ENCODE results near the gene CACNA1G. TPM values are rescaled to one million over a fixed set of nuclear protein-coding genes. Genes with fewer than 3 reads are reported as not detected.
A peak's percentile ranks its signal among the peaks of the same experiment; 100 is the strongest.

The CACNA1G gene
- total and polyA plus RNA-seq, 2 experiments from 2014 or later: 19.0 to 46.1 TPM

DNA sequence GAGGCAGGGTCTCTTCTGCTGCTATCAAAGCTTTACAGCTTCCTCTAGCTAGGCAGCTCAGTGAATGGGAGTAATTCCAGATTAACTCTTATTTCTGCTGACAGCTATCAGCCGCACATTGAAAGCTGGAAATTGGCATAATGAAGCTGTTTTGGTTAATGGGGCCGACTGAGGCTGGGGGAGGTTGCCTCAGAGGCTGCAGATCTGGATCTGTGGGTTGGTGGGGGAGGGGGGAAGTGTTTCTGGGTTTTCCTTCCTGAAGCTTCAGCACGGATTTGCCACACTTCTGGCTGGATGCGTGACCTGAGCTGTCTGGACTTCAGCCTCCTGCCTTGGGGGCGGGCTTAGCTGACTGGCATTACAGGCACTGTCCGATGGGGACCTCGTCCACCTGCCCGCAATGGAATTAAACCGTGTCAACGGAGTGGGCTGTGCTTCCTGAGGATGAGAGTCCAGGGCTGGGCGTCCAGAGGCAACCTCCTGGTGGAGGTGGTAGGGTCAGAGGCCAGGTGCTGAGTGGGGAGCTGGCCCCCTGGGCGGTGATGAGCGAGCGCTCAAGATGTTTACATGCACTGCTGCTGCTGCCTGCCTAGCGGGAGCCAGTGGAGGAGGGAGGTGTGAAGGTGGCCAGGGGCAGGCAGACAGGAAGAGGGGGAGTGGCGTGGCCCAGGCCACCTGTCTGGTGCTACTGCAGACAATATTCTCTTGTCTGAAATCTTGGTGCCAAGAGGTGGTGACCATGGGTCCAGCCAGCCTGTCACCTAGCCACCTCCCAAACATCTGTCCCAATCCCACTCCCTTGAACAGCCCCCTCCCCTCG, 67.5 kb downstream of the CACNA1G start:
- Histone ChIP-seq H3K27me3 (peaks cover 17% of the 10 kb centered on the region), H3K4me3 (no peak overlapping the region)
- DNase-seq (ENCODE audit: low read depth in 1 of 2, low spot score in 1 of 2): peak; percentile 27 to 44

GRCh38 chr17:50629902-50630301, 69.4 kb downstream of the CACNA1G start:
- Histone ChIP-seq H3K36me3 (no peaks in the 10 kb centered on the region), H3K4me3 (no peak overlapping the region), H3K27ac (no peak overlapping the region), H3K4me1 (ENCODE audit: low read depth) (peaks cover 12% of the 10 kb centered on the region), H3K9me3 (ENCODE audit: low read depth) (no peaks in the 10 kb centered on the region), H3K27me3 (peaks cover 36% of the 10 kb centered on the region)
- TF ChIP-seq, protein P1, sequence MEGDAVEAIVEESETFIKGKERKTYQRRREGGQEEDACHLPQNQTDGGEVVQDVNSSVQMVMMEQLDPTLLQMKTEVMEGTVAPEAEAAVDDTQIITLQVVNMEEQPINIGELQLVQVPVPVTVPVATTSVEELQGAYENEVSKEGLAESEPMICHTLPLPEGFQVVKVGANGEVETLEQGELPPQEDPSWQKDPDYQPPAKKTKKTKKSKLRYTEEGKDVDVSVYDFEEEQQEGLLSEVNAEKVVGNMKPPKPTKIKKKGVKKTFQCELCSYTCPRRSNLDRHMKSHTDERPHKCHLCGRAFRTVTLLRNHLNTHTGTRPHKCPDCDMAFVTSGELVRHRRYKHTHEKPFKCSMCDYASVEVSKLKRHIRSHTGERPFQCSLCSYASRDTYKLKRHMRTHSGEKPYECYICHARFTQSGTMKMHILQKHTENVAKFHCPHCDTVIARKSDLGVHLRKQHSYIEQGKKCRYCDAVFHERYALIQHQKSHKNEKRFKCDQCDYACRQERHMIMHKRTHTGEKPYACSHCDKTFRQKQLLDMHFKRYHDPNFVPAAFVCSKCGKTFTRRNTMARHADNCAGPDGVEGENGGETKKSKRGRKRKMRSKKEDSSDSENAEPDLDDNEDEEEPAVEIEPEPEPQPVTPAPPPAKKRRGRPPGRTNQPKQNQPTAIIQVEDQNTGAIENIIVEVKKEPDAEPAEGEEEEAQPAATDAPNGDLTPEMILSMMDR (IDR thresholded peaks at IDR 0.05; ENCODE audit: low read depth, low read length): no peak
- no peak for DNase-seq (ENCODE audit: low read depth in 1 of 2, low spot score in 1 of 2)

More for the DNA sequence above, 67.5 kb downstream of the CACNA1G start:
- no peaks in the 10 kb centered on the region for H3K9me3 ChIP-seq (ENCODE audit: low read depth)
- no peaks in the 10 kb centered on the region for H3K36me3 ChIP-seq
- TF ChIP-seq, protein P1 (IDR thresholded peaks at IDR 0.05; ENCODE audit: low read depth, low read length): no peak
- H3K4me1 ChIP-seq (ENCODE audit: low read depth): peaks cover 12% of the 10 kb centered on the region
- no peak overlapping the region for H3K27ac ChIP-seq

DNA sequence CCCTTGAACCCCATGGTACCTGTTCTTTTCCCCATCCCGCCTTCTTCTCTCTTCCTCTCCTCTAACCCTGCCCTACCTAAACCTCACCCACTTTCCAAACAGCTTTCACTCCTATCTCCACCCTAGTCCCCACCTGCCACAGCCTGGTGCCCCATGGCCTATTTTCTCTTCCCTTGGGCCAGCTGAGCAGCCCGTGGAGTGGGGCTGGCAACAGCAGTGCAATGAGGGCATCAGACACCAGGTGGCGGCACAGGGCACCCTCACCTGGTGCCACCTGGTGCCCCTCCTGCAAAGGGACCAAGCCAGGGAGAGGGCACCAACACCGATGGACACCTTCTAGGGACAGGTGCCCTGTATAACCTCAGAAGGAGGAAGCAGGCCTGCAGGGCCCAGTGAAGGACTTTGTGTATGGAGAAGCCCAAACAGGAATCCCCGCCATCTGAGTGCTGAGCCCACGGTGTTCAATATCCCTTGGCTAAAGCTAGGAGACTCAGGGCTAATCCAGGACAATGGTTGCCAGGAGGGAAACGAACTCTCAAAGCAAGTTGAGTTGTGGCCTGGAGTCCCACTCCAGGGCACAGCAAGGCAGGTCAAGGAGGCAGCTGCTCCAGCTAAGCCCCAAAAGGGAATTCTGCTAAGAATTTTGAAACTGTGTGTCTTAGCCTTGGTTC, 70.1 kb downstream of the CACNA1G start:
- H3K27ac ChIP-seq: no peak overlapping the region
- no peaks in the 10 kb centered on the region for H3K36me3 ChIP-seq
- peaks cover 12% of the 10 kb centered on the region for H3K4me1 ChIP-seq (ENCODE audit: low read depth)
- no peak overlapping the region for H3K4me3 ChIP-seq
- peaks cover 44% of the 10 kb centered on the region for H3K27me3 ChIP-seq
- peak; percentile 23 to 49 for DNase-seq (ENCODE audit: low read depth in 1 of 2, low spot score in 1 of 2)
- H3K9me3 ChIP-seq (ENCODE audit: low read depth): no peaks in the 10 kb centered on the region
- TF ChIP-seq, protein P1 (IDR thresholded peaks at IDR 0.05; ENCODE audit: low read depth, low read length): peak; percentile 79

DNA sequence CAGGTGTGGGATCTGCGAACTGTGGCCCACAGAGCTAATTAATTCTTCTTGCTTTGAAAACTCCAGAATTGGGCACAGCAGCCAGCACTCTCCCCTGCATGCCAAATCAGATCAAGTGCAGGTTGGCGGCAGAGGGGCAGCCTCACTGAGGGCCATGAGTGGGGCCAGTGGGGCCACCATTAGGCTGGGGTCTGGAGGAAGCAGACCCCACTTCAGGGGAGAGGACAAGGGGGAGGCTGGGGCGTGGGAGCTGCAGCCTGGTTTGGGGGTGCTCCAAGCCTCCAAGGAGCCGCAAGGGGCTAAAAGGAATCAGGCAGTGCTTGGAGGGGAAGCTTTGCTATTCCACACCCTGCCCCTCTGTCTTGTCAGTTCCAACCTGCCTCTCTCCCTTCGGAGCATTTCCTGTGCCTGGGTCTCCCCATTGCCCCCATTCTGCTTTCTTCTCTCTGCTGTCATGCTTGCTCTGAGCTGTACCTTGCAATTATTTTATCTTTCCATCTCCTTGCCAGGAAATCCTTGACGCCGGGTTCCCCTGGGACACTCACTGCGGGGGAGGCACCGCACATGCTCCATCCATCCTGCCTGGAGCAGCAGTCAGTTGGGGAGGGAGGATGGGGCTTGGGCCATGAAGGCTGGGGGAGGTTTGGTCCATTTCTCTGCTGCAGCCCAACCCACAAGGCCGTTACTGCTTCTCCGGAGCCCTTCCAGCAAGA, 70.8 kb downstream of the CACNA1G start:
- Histone ChIP-seq H3K9me3 (ENCODE audit: low read depth) (no peaks in the 10 kb centered on the region), H3K27me3 (peaks cover 51% of the 10 kb centered on the region), H3K36me3 (no peaks in the 10 kb centered on the region), H3K4me3 (no peak overlapping the region), H3K27ac (no peak overlapping the region), H3K4me1 (ENCODE audit: low read depth) (peaks cover 12% of the 10 kb centered on the region)
- TF ChIP-seq, protein P1 (IDR thresholded peaks at IDR 0.05; ENCODE audit: low read depth, low read length): no peak
- DNase-seq (ENCODE audit: low read depth in 1 of 2, low spot score in 1 of 2): peak in 1 of 2 donors; percentile 39

DNA sequence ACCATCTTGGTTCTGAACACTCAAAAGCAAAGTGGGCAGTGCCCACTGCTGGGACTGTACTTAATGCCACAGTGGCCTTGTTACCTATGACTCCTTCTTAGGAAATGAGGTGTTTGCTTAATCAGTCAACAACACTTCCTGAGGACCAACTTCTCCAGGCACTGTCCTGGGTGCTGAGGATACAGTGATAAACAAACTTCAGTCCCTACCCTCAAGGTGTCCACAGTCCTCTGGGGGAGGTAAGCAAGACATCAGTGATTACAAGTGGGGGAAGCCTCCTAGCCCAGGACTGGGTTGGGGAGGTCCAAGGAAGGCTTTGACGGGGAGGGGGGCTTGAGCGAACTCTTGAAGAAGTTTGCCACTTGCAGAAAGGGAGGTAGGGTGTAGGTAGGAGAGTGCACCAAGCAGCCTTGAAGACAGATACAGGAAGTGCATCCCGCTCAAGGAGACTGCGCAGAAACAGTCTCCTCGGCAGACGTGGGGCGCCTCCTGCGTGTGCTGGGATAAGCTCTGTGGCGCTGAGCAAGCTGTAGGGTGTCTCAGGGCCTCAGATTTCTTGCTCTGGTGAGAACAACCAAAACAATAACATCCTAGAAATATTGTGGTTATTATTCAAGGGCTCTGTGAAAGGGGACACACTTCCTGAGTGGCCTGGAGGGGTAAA, 71.5 kb downstream of the CACNA1G start:
- H3K36me3 ChIP-seq: no peaks in the 10 kb centered on the region
- no peak overlapping the region for H3K4me3 ChIP-seq
- H3K27me3 ChIP-seq: peaks cover 58% of the 10 kb centered on the region
- TF ChIP-seq, protein P1 (IDR thresholded peaks at IDR 0.05; ENCODE audit: low read depth, low read length): no peak
- peaks cover 12% of the 10 kb centered on the region for H3K4me1 ChIP-seq (ENCODE audit: low read depth)
- no peaks in the 10 kb centered on the region for H3K9me3 ChIP-seq (ENCODE audit: low read depth)
- no peak overlapping the region for H3K27ac ChIP-seq
- DNase-seq (ENCODE audit: low read depth in 1 of 2, low spot score in 1 of 2): no peak

Data from cardiac muscle cell (in vitro differentiated cells and primary cell).